Stimulated activated CD8-positive, alpha-beta memory T cell treated with anti-CD3 and anti-CD28 coated beads, Interleukin-12 subunit alpha, Interleukin-12 subunit beta, amount 100 ng/mL, for 24 hours (primary cell): ENCODE measurements around the gene CYSRT1.
"Not testable (repeated sequence)": the region's sequence is repeated elsewhere in the genome, so short reads cannot be mapped to it uniquely, and the experiment has no call there.

Experiments
- DNase-seq: peaks from one replicate; pipeline ENCODE4 v3.0.0-alpha.2; 2020; ENCODE audit errors: extremely low read depth

The CYSRT1 gene

GRCh38 chr9:137252555-137253506 is 27.9 kb downstream of the CYSRT1 start:
- DNase-seq: no peak

- DNase-seq: no peak
Observed at GRCh38 chr9:137253717-137254623, 29.0 kb downstream of the CYSRT1 start.

- peak; percentile 91 for DNase-seq
Observed at GRCh38 chr9:137254624-137255447, 29.9 kb downstream of the CYSRT1 start, which contains the start of gene NELFB. NELFB (plus strand) TSS chr9:137255327.

- no peak for DNase-seq
Observed at GRCh38 chr9:137255448-137256114, 30.6 kb downstream of the CYSRT1 start.

GRCh38 chr9:137256362-137256761 is 31.4 kb downstream of the CYSRT1 start:
- no peak for DNase-seq

GRCh38 chr9:137256856-137257255 is 31.9 kb downstream of the CYSRT1 start:
- DNase-seq: no peak

GRCh38 chr9:137262173-137262908 is 37.4 kb downstream of the CYSRT1 start:
- not testable (repeated sequence) for DNase-seq

- DNase-seq: no peak
Observed at GRCh38 chr9:137262909-137263285, 37.9 kb downstream of the CYSRT1 start.

GRCh38 chr9:137263506-137263905 is 38.5 kb downstream of the CYSRT1 start:
- DNase-seq: no peak

GRCh38 chr9:137264067-137264466 is 39.1 kb downstream of the CYSRT1 start:
- no peak for DNase-seq

GRCh38 chr9:137265496-137266161 is 40.7 kb downstream of the CYSRT1 start:
- DNase-seq: no peak

GRCh38 chr9:137266162-137266527 is 41.2 kb downstream of the CYSRT1 start:
- DNase-seq: no peak

GRCh38 chr9:137266585-137267453 is 41.8 kb downstream of the CYSRT1 start:
- DNase-seq: no peak

GRCh38 chr9:137267933-137268355 is 43.0 kb downstream of the CYSRT1 start:
- DNase-seq: no peak

- no peak for DNase-seq
Observed at GRCh38 chr9:137268538-137269201, 43.7 kb downstream of the CYSRT1 start.

- DNase-seq: no peak
Observed at GRCh38 chr9:137269231-137269772, 44.3 kb downstream of the CYSRT1 start.

- DNase-seq: no peak
Observed at GRCh38 chr9:137270929-137271695, 46.1 kb downstream of the CYSRT1 start.
